Neutrophil (primary cell): ENCODE results near the gene CPEB2.

Experiments
- H3K27ac ChIP-seq: fragments of 200-600 bp; sonication (generic); 2 replicates; pipeline ENCODE4 v1.5.1; 2016; ENCODE audit warnings: mild to moderate bottlenecking, moderate library complexity
- H3K27me3 ChIP-seq: fragments of 200-600 bp; sonication (generic); 2 replicates; pipeline ENCODE4 v1.6.0; 2016; ENCODE audit warnings: mild to moderate bottlenecking
- H3K36me3 ChIP-seq: fragments of 200-600 bp; sonication (generic); 2 replicates; pipeline ENCODE4 v1.5.1; 2017
- H3K4me1 ChIP-seq, 2 experiments: fragments of 200-600 bp in 1 of 2; sonication (generic) in 1 of 2; 1 replicate in 1 of 2; 2 replicates in 1 of 2; pipeline versions ENCODE4 v1.5.1 to v1.6.1; 2013 to 2016; ENCODE audit warnings: low read depth in 1 of 2, low read length in 1 of 2, mild to moderate bottlenecking in 1 of 2, moderate library complexity in 1 of 2; ENCODE audit not compliant: control insufficient read depth in 1 of 2, insufficient read depth in 1 of 2
- H3K4me3 ChIP-seq, 2 experiments: fragments of 200-600 bp in 1 of 2; sonication (generic) in 1 of 2; 1 replicate in 1 of 2; 2 replicates in 1 of 2; pipeline ENCODE4 v1.5.1; 2013 to 2016; ENCODE audit warnings: low read depth in 1 of 2, low read length in 1 of 2, mild to moderate bottlenecking in 1 of 2, moderate library complexity in 1 of 2
- H3K9me3 ChIP-seq: fragments of 200-600 bp; sonication (generic); 2 replicates; pipeline ENCODE4 v1.5.1; 2016
- CTCF ChIP-seq: fragments of 200-600 bp; sonication (generic); IDR thresholded peaks from 2 replicates; pipeline ENCODE4 v1.5.1; 2016; ENCODE audit warnings: antibody characterized with exemption

Gene CPEB2

GRCh38 chr4:15118292-15118691 lies 116.0 kb downstream of the CPEB2 start:
- Histone ChIP-seq H3K36me3 (no peaks in the 10 kb centered on the region), H3K4me3 (no peak overlapping the region), H3K9me3 (no peaks in the 10 kb centered on the region), H3K27me3 (no peaks in the 10 kb centered on the region), H3K27ac (no peak overlapping the region), H3K4me1 (no peaks in the 10 kb centered on the region)
- no peak for TF ChIP-seq CTCF
